Endodermal cell (in vitro differentiated cells): ENCODE results near the gene SLFN5. TPM values are rescaled to one million over a fixed set of nuclear protein-coding genes. Genes with fewer than 3 reads are reported as not detected.

Experiments used
- DNase-seq: peaks from one replicate; pipeline ENCODE4 v3.0.0-alpha.2; 2017
- H3K27ac ChIP-seq: 2 replicates; pipeline ENCODE4 v1.5.1; 2013; ENCODE audit warnings: mild to moderate bottlenecking, low read depth, low read length, moderate library complexity
- H3K27me3 ChIP-seq: 2 replicates; pipeline ENCODE4 v1.6.1; 2013; ENCODE audit warnings: mild to moderate bottlenecking, low read length, moderate library complexity; ENCODE audit not compliant: insufficient read depth, control insufficient read depth, poor library complexity, severe bottlenecking
- H3K36me3 ChIP-seq: 2 replicates; pipeline ENCODE4 v1.7.0; 2013; ENCODE audit warnings: mild to moderate bottlenecking, low read length, moderate library complexity; ENCODE audit not compliant: control insufficient read depth, insufficient read depth
- H3K4me1 ChIP-seq: one replicate; pipeline ENCODE4 v1.7.0; 2013; ENCODE audit warnings: low read length; ENCODE audit not compliant: control insufficient read depth, insufficient read depth
- H3K4me3 ChIP-seq: 2 replicates; pipeline ENCODE4 v1.5.1; 2013; ENCODE audit warnings: mild to moderate bottlenecking, low read length, moderate library complexity
- H3K9ac ChIP-seq: 2 replicates; pipeline ENCODE4 v1.6.1; 2013; ENCODE audit warnings: mild to moderate bottlenecking, low read length, moderate library complexity; ENCODE audit not compliant: poor library complexity, severe bottlenecking; ENCODE audit errors: extremely low read depth
- H3K9me3 ChIP-seq: 2 replicates; pipeline ENCODE4 v1.6.1; 2013; ENCODE audit warnings: mild to moderate bottlenecking, low read length, moderate library complexity; ENCODE audit not compliant: control insufficient read depth
- H3K27ac Mint-ChIP-seq: 2 replicates; pipeline ENCODE4 v1.8.0; 2020; ENCODE audit warnings: mixed read lengths
- H3K27me3 Mint-ChIP-seq: 2 replicates; pipeline ENCODE4 v1.8.0; 2021; ENCODE audit warnings: mild to moderate bottlenecking, mixed read lengths; ENCODE audit not compliant: insufficient read depth
- H3K36me3 Mint-ChIP-seq: 2 replicates; pipeline ENCODE4 v1.8.0; 2020; ENCODE audit warnings: low read depth, mixed read lengths
- H3K4me1 Mint-ChIP-seq: 2 replicates; pipeline ENCODE4 v1.8.0; 2020; ENCODE audit warnings: mixed read lengths
- H3K4me3 Mint-ChIP-seq: 2 replicates; pipeline ENCODE4 v1.8.0; 2020; ENCODE audit warnings: mild to moderate bottlenecking, moderate library complexity, mixed read lengths
- H3K9me3 Mint-ChIP-seq: 2 replicates; pipeline ENCODE4 v1.8.0; 2020; ENCODE audit warnings: mild to moderate bottlenecking, mixed read lengths
- WGBS, 2 experiments: methylation state at CpG; one replicate each; pipeline versions ENCODE4 v1.1.5 to v1.1.7; 2013; ENCODE audit warnings: missing lambda C conversion rate in 2 of 2, mixed read lengths in 1 of 2; ENCODE audit not compliant: insufficient coverage in 1 of 2, insufficient read length in 1 of 2; 5-methylcytosine and 5-hydroxymethylcytosine counted together
- total RNA-seq, 2 donors: library from RNA; stranded (reverse); fragmentation: NEBNext Ultra II Directional in 1 of 2; extraction: Animal tissue kit (Norgen Biotek cat#: 25700) in 1 of 2; gene quantifications; 2 replicates in 1 of 2; 3 replicates in 1 of 2; pipeline ENCODE4 v1.2.1, GENCODE V29; 2021
- TF ChIP-seq, protein P1 (sequence below): fragments of 200-600 bp; sonication (generic); conservative IDR thresholded peaks from 2 replicates; pipeline ENCODE4 v1.5.0; 2021; ENCODE audit warnings: antibody characterized with exemption, mild to moderate bottlenecking

SLFN5 gene
- total RNA-seq, 2 donors from 2014 or later, result 12.4 TPM

DNA sequence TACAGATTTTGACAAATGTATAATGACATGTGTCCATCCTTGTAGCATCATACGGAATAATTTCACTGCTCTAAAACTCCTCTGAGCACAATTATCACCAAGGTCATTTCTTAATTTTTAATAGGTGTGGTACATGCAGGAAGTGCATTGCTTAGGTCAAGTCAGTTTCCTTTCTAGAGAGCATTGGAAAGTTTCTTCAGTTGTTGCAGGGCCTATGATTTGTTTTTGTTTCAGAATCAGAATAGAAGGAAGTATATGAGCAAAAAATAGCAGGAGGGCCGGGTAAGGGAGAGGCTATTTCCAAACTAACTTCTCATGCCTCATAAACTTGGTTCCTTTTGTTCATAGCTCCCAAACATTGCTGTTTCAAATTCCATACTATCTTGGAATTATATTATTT lies 24.0 kb upstream of the SLFN5 start:
- no peak overlapping the region for H3K27ac ChIP-seq
- no peak overlapping the region for H3K4me3 ChIP-seq
- H3K9me3 Mint-ChIP-seq, result peaks cover 5% of the 10 kb centered on the region
- H3K27me3 Mint-ChIP-seq, result peaks cover 4% of the 10 kb centered on the region
- no peaks in the 10 kb centered on the region for H3K4me1 ChIP-seq
- H3K36me3 Mint-ChIP-seq, result no peaks in the 10 kb centered on the region
- H3K9ac ChIP-seq, result no peak overlapping the region
- H3K4me3 Mint-ChIP-seq, result no peak overlapping the region
- no peak for DNase-seq
- no peaks in the 10 kb centered on the region for H3K36me3 ChIP-seq
- H3K4me1 Mint-ChIP-seq, result no peaks in the 10 kb centered on the region
- TF ChIP-seq, protein P1, sequence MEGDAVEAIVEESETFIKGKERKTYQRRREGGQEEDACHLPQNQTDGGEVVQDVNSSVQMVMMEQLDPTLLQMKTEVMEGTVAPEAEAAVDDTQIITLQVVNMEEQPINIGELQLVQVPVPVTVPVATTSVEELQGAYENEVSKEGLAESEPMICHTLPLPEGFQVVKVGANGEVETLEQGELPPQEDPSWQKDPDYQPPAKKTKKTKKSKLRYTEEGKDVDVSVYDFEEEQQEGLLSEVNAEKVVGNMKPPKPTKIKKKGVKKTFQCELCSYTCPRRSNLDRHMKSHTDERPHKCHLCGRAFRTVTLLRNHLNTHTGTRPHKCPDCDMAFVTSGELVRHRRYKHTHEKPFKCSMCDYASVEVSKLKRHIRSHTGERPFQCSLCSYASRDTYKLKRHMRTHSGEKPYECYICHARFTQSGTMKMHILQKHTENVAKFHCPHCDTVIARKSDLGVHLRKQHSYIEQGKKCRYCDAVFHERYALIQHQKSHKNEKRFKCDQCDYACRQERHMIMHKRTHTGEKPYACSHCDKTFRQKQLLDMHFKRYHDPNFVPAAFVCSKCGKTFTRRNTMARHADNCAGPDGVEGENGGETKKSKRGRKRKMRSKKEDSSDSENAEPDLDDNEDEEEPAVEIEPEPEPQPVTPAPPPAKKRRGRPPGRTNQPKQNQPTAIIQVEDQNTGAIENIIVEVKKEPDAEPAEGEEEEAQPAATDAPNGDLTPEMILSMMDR, result no peak
- H3K27me3 ChIP-seq, result peaks cover 6% of the 10 kb centered on the region
- no peak overlapping the region for H3K27ac Mint-ChIP-seq
- WGBS, 2 experiments, result 92% methylated on average over 2 of the region's 2 CpGs; no CpG with 5 or more reads in 1 of the 2 experiments
- H3K9me3 ChIP-seq, result peaks cover 10% of the 10 kb centered on the region

DNA sequence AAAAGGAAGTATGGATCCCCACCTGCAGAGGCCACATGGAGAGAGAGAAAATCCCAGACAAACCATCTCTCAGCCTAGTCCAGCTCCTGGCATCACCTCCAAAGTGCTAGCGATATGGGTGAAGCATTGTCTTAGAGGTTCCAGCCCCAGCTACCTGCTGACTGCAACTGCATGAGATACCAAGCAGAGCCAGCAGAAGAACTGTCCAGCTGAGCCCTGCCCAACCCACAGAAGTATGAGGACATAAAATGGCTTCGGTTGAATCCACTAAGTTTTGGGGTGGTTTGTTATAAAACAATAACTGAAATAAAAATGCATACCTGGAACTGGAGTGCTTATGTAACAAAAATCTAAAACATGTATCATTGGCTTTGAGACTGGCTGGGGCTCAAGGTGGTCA lies 20.4 kb upstream of the SLFN5 start:
- peaks cover 10% of the 10 kb centered on the region for H3K9me3 ChIP-seq
- 88 to 94% methylated on average over 1 to 2 of the region's 2 CpGs for WGBS, 2 experiments
- no peaks in the 10 kb centered on the region for H3K27me3 ChIP-seq
- Mint-ChIP-seq H3K27ac (no peak overlapping the region), H3K36me3 (no peaks in the 10 kb centered on the region), H3K4me1 (no peaks in the 10 kb centered on the region), H3K27me3 (peaks cover 4% of the 10 kb centered on the region), H3K9me3 (peaks cover 5% of the 10 kb centered on the region), H3K4me3 (no peak overlapping the region)
- no peak overlapping the region for H3K9ac ChIP-seq
- no peak overlapping the region for H3K27ac ChIP-seq
- TF ChIP-seq, protein P1, result no peak
- no peak overlapping the region for H3K4me3 ChIP-seq
- no peak for DNase-seq
- no peaks in the 10 kb centered on the region for H3K36me3 ChIP-seq
- no peaks in the 10 kb centered on the region for H3K4me1 ChIP-seq

DNA sequence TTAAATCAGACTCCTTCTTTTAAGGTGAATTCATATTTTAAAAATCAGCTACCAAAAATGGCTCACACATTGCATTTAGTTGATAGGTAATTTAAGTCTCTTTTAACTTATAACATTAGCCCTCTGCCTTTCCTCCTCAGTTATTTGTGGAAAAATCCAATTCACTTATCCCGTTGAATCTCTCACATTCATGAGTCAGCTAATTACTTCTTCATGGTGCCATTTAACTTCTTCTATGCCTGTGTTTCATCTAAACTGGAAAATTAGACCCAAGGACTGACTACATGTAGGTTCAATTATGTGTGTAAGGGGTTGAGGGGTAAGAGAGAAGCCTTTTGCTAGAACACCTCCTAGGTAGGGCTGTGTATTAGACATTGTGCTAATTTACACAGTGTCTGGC lies 18.4 kb upstream of the SLFN5 start:
- Histone ChIP-seq H3K27ac (no peak overlapping the region), H3K4me3 (no peak overlapping the region), H3K9me3 (peaks cover 10% of the 10 kb centered on the region), H3K9ac (no peak overlapping the region), H3K36me3 (no peaks in the 10 kb centered on the region), H3K27me3 (no peaks in the 10 kb centered on the region), H3K4me1 (no peaks in the 10 kb centered on the region)
- no peaks in the 10 kb centered on the region for H3K4me1 Mint-ChIP-seq
- 80 to 82% methylated on average over 1 of the region's 1 CpG for WGBS, 2 experiments
- no peak overlapping the region for H3K4me3 Mint-ChIP-seq
- H3K36me3 Mint-ChIP-seq, result no peaks in the 10 kb centered on the region
- H3K9me3 Mint-ChIP-seq, result peaks cover 5% of the 10 kb centered on the region
- TF ChIP-seq, protein P1, result no peak
- no peak overlapping the region for H3K27ac Mint-ChIP-seq
- peaks cover 4% of the 10 kb centered on the region for H3K27me3 Mint-ChIP-seq
- no peak for DNase-seq
